GM18870 (cell line): ENCODE measurements around the gene GON4L.
"Not testable (repeated sequence)": the region's sequence is repeated elsewhere in the genome, so short reads cannot be mapped to it uniquely, and the experiment has no call there.

Experiments used
- ATAC-seq: cut with Tn5 transposase; IDR thresholded peaks from one replicate; pipeline ENCODE4 v1.9.1; 2021; ENCODE audit warnings: moderate library complexity; ENCODE audit not compliant: unreplicated experiment

The GON4L gene

GRCh38 chr1:155880251-155880650 is 23.2 kb upstream of the GON4L start:
- no peak for ATAC-seq

DNA sequence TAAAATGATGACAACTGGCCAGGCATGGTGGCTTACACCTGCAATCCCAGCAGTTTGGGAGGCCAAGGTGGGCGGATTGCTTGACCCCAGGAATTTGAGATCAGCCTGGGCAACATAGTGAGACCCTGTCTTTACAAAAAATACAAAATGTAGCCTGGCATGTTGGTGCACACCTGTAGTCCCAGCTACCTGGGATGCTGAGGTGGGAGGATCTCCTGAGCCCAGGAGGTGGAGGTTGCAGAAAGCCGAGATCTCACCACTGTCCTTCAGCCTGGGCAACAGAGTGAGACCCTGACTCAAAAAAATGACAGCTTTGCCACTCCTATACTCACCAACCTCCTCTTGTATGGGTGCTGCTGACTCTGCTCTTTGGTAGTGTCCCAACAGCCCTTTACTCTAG is 20.9 kb upstream of the GON4L start:
- ATAC-seq = no peak

DNA sequence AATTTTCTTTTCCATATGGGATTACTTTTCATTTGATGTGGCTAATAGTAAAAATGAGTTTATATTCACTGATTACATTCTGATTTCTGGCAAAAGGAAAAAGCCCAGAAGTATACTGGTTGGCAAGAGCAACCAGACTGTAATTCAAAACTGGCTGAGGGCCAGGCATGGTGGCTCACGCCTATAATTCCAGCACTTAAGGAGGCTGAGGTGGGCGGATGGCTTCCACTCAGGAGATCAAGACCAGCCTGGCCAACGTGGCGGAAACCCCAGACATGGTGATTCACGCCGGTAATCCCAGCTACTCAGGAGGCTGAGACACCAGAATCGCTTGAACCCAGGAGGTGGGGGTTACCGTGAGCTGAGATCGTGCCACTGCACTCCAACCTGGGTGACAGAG is 16.8 kb upstream of the GON4L start:
- no peak for ATAC-seq

DNA sequence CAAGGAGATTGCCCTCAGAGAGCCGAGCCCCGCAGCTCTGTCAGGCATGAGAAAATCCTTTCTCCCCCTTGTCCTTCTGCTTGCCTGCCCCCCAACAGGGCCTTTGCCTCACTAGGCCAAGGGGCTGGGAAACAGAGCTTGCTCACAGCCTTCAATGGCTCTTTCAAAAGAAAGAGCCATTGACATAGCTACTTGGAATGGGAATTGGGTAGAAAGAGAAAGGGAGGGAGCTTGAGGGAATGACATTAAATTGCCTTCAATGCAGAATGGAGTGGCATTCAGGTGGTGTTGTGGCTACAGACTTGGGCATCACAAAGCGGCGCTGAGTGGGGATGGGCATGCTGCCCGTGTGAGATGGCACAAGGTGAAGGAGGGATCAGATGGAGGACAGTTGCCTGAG is 15.5 kb upstream of the GON4L start:
- ATAC-seq = no peak

GRCh38 chr1:155871390-155871789 is 14.4 kb upstream of the GON4L start:
- ATAC-seq = no peak

GRCh38 chr1:155867766-155868165 is 10.8 kb upstream of the GON4L start:
- ATAC-seq = no peak

GRCh38 chr1:155864393-155864792 is 7.4 kb upstream of the GON4L start:
- ATAC-seq = no peak

DNA sequence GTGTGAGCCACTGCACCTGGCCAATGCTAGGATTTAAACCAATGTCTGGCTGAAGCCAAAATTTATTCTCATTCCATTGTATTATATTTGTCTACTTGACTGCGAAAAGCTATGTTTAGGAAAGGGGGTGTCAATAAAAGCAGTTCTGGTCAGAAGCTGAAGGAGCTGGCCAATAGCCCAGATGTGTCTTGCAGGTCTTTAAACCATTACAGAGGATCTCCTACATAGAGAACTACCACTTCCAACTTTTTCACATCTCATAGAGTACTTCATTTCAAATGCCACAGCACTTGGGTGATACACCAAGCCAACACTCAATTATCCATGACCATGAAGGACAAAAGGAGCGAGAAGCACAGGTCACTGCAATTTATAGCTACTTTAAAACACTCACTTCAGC is 4.9 kb upstream of the GON4L start:
- ATAC-seq = no peak

DNA sequence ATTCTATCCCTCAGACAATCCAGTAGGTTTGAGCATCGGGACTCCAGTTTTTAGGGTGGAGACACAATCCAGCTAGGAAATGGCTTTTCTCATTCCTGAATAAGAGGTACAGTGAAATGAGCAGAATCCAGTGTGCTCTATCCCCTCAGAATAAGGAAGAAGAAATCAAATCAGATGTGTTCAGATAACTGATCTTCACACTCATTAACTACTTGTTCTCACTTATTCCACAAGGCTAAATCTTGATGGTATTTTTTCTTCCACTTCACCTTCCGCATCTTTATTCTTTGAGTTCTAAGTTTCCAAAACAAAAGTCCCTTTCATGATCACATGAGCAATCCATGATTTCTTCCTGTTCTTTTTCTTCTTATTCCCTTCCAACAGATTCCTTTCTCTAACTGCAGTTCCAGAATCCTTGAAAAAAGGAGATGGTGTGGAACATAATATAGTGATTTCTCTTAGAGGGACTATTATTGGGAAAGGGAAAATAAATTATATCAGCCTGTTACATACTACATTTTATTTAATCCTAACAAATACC is 4.0 kb upstream of the GON4L start:
- ATAC-seq = no peak

- ATAC-seq = no peak
Measured at GRCh38 chr1:155859881-155860871, 3.2 kb upstream of the GON4L start.

GRCh38 chr1:155859234-155859829 is 2.3 kb upstream of the GON4L start, which contains the start of gene SYT11:
TSS of gene SYT11 (plus strand) at chr1:155859567. CDS start at chr1:155859762, 195 bp downstream.
- no peak for ATAC-seq

DNA sequence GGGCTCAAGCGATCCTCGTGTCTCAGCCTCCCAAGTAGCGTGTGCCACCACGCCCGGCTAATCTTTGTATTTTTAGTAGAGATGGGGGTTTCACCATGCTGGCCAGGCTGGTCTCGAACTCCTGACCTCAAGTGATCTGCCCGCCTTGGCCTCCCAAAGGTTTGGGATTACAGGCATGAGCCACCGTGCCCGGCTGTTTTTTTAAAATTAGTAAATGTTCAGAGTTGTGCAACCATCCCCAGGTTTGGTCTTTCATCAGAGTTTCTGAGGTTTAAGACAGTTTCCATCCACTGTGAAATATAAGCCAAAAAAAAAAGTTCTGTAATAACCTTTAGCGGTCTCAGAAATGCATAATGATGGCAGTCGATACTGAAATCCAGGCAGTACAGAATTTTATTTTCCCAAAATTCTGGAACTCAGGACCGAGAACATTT is 1.8 kb upstream of the GON4L start:
- ATAC-seq = no peak

DNA sequence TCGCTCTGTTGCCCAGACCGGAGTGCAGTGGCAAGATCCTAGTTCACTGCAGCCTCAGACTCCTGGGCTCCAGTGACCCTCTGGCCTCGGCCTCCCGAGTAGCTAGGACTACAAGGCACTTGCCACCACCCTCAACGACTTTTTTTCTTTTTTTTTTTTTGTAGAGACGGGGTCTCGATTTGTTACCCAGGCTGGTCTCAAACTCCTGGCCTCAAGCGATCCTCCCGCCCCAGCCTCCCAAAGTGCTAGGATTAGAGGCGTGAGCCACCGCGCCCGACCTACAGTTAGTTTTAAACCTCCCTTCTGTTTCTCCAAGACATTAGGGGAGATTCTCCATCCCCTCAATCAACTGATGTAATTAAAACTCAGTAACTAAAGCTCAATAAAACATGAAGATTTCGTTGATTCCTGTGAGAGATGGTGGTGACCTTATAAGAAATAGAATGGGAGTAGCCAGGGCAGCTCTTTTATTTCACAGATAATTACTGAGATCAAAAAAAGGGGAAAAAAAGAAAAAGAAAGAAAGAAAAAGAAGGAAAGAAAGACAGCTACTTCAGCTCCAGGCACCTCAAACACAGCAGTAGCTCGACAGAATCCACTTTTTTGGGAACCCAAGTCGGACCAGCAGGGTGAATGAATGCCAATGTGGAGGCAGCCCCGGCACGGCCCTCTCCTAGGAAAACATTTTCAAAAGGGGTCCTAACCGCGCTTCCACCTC is 598 bp downstream of the GON4L start:
- ATAC-seq = no peak

- ATAC-seq = no peak
Measured at GRCh38 chr1:155850345-155850744, 6.7 kb downstream of the GON4L start.

DNA sequence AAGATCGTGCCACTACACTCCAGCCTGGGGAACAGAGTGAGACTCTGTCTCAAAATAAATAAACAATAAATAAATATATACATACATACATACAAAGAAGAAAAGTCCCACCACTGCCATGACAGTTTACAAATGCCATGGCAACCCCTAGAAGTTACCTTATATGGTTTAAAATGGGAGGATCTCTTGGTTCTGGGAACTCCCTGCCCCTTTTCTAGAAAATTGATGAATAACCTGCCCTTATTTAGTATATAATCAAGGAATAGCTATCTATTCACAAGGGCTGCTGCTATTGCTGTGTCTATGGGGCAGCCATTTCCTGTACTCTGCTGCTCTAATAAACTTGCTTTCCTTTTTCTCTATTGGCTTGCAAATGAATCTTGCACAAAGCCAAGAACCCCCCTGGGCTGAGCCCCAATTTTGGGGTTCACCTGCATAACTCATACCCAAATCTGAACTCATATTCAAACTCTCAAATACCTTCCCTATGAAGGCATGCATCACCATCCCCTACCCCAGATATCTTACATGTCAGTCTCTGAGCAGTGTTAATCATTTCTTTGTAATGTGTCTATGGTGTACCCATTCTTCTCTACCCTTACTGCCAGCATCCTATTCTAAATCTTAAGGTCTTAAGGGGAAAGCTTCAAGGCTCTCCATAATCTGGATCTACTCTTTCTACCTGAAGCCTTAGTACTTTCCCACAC is 9.0 kb downstream of the GON4L start:
- no peak for ATAC-seq

DNA sequence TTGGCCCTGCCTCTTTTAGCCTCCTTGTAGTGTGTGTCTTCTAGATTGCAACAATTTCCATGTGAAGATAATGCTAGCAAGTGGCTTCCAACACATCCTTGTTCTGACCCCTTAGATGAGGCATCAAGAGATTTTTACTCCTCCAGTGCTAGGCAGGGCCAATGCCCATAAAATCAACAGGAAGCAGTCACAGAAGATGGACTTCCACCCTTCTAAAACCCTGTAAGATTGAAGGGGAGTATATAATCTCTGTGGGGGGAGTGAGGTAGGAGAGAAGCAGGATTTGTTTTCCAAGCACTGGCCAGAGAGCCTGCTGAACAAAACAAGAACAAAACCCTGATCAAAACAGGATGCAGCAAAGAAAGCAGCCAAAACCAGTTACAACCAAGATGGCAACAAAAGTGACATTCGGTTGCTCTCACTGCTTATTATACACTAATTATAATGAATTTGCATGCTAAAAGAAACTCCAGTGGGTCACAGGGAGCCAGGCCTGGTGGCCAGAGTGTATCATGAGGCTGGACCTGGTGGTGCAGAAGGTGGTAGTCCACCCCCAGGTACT is 12.1 kb downstream of the GON4L start:
- no peak for ATAC-seq

GRCh38 chr1:155840386-155840785 is 16.6 kb downstream of the GON4L start:
- ATAC-seq = no peak

DNA sequence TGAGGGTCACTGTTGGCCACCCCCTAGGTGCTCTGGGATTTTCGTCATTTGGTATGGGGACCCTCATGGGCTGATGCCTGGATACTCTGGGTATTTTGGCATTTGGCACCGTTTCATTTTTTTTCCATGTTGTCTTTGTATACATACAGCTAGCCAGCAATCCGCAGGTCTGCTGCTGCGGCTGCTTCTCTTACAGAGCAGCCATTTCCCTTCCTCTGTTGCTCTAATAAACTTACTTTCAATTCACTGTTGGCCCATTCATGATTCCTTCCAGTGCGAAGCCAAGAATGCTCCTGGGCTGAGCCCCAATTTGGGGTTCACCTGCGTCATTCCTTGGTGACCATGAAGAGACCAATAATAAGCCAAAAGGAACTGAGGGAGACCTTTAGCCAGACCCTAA is 21.5 kb downstream of the GON4L start:
- ATAC-seq = no peak

DNA sequence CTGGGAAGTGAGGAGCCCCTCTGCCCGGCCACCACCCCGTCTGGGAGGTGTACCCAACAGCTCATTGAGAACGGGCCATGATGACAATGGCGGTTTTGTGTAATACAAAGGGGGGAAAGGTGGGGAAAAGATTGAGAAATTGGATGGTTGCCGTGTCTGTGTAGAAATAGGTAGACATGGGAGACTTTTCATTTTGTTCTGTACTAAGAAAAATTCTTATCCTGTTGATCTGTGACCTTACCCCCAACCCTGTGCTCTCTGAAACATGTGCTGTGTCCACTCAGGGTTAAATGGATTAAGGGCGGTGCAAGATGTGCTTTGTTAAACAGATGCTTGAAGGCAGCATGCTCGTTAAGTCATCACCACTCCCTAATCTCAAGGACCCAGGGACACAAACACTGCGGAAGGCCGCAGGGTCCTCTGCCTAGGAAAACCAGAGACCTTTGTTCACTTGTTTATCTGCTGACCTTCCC is 22.1 kb downstream of the GON4L start:
- not testable (repeated sequence) for ATAC-seq

DNA sequence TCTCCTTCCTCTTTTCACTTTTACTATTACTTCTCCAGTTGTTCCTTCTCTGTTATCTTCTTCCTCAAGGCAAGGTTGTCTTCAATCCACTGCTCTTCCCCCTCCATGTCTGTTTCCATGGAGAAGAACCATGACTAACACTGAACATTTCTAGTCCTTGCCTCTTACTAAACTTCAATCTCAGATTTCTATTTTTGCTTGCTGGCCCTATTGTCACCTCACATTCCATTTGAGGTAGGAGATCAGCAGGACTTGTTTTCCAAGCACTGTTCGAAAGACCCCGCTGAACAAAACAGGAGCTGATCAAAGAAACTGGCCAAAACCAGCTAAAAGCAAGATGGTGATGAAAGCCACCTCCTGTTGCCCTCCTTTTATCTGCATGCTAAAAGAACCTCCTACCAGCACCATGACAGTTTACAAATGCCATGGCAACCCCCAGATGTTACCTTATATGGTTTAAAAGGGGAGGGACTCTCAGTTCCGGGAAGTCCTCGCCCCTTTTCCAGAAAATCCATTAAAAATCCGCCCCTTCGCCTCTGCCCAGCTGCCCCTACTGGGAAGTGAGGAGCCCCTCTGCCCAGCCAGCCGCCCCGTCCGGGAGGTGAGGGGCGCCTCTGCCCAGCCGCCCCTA is 22.6 kb downstream of the GON4L start:
- ATAC-seq = no peak
